Endodermal cell (in vitro differentiated cells): ENCODE results near the gene RNF182. TPM values are rescaled to one million over a fixed set of nuclear protein-coding genes. Genes with fewer than 3 reads are reported as not detected.

ENCODE experiments used
- DNase-seq: peaks from one replicate; pipeline ENCODE4 v3.0.0-alpha.2; 2017
- H3K27ac ChIP-seq: 2 replicates; pipeline ENCODE4 v1.5.1; 2013; ENCODE audit warnings: mild to moderate bottlenecking, low read depth, low read length, moderate library complexity
- H3K27me3 ChIP-seq: 2 replicates; pipeline ENCODE4 v1.6.1; 2013; ENCODE audit warnings: mild to moderate bottlenecking, low read length, moderate library complexity; ENCODE audit not compliant: insufficient read depth, control insufficient read depth, poor library complexity, severe bottlenecking
- H3K36me3 ChIP-seq: 2 replicates; pipeline ENCODE4 v1.7.0; 2013; ENCODE audit warnings: mild to moderate bottlenecking, low read length, moderate library complexity; ENCODE audit not compliant: control insufficient read depth, insufficient read depth
- H3K4me1 ChIP-seq: one replicate; pipeline ENCODE4 v1.7.0; 2013; ENCODE audit warnings: low read length; ENCODE audit not compliant: control insufficient read depth, insufficient read depth
- H3K4me3 ChIP-seq: 2 replicates; pipeline ENCODE4 v1.5.1; 2013; ENCODE audit warnings: mild to moderate bottlenecking, low read length, moderate library complexity
- H3K9ac ChIP-seq: 2 replicates; pipeline ENCODE4 v1.6.1; 2013; ENCODE audit warnings: mild to moderate bottlenecking, low read length, moderate library complexity; ENCODE audit not compliant: poor library complexity, severe bottlenecking; ENCODE audit errors: extremely low read depth
- H3K9me3 ChIP-seq: 2 replicates; pipeline ENCODE4 v1.6.1; 2013; ENCODE audit warnings: mild to moderate bottlenecking, low read length, moderate library complexity; ENCODE audit not compliant: control insufficient read depth
- H3K27ac Mint-ChIP-seq: 2 replicates; pipeline ENCODE4 v1.8.0; 2020; ENCODE audit warnings: mixed read lengths
- H3K27me3 Mint-ChIP-seq: 2 replicates; pipeline ENCODE4 v1.8.0; 2021; ENCODE audit warnings: mild to moderate bottlenecking, mixed read lengths; ENCODE audit not compliant: insufficient read depth
- H3K36me3 Mint-ChIP-seq: 2 replicates; pipeline ENCODE4 v1.8.0; 2020; ENCODE audit warnings: low read depth, mixed read lengths
- H3K4me1 Mint-ChIP-seq: 2 replicates; pipeline ENCODE4 v1.8.0; 2020; ENCODE audit warnings: mixed read lengths
- H3K4me3 Mint-ChIP-seq: 2 replicates; pipeline ENCODE4 v1.8.0; 2020; ENCODE audit warnings: mild to moderate bottlenecking, moderate library complexity, mixed read lengths
- H3K9me3 Mint-ChIP-seq: 2 replicates; pipeline ENCODE4 v1.8.0; 2020; ENCODE audit warnings: mild to moderate bottlenecking, mixed read lengths
- CTCF ChIP-seq: fragments of 200-600 bp; sonication (generic); conservative IDR thresholded peaks from 2 replicates; pipeline ENCODE4 v1.5.0; 2021; ENCODE audit warnings: antibody characterized with exemption, mild to moderate bottlenecking
- WGBS, 2 experiments: methylation state at CpG; one replicate each; pipeline versions ENCODE4 v1.1.5 to v1.1.7; 2013; ENCODE audit warnings: missing lambda C conversion rate in 2 of 2, mixed read lengths in 1 of 2; ENCODE audit not compliant: insufficient coverage in 1 of 2, insufficient read length in 1 of 2; 5-methylcytosine and 5-hydroxymethylcytosine counted together
- total RNA-seq, 2 donors: library from RNA; stranded (reverse); fragmentation: NEBNext Ultra II Directional in 1 of 2; extraction: Animal tissue kit (Norgen Biotek cat#: 25700) in 1 of 2; gene quantifications; 2 replicates in 1 of 2; 3 replicates in 1 of 2; pipeline ENCODE4 v1.2.1, GENCODE V29; 2021

Gene RNF182
- total RNA-seq, 2 donors from 2014 or later: 4.1 to 5.2 TPM

GRCh38 chr6:13902922-13903321, 21.8 kb upstream of the RNF182 start:
- no peaks in the 10 kb centered on the region for H3K4me1 ChIP-seq
- H3K9ac ChIP-seq: no peak overlapping the region
- Mint-ChIP-seq H3K4me3 (no peak overlapping the region), H3K9me3 (no peaks in the 10 kb centered on the region), H3K36me3 (no peaks in the 10 kb centered on the region), H3K27me3 (peaks cover 19% of the 10 kb centered on the region), H3K4me1 (no peaks in the 10 kb centered on the region), H3K27ac (no peak overlapping the region)
- 93 to 100% methylated on average over 1 to 6 of the region's 6 CpGs for WGBS, 2 experiments
- H3K27me3 ChIP-seq: peaks cover 15% of the 10 kb centered on the region
- no peak for TF ChIP-seq CTCF
- no peak overlapping the region for H3K27ac ChIP-seq
- DNase-seq: no peak
- H3K9me3 ChIP-seq: no peaks in the 10 kb centered on the region
- no peaks in the 10 kb centered on the region for H3K36me3 ChIP-seq
- H3K4me3 ChIP-seq: no peak overlapping the region

- H3K36me3 Mint-ChIP-seq: no peaks in the 10 kb centered on the region
- H3K9me3 ChIP-seq: no peaks in the 10 kb centered on the region
- no peak overlapping the region for H3K27ac Mint-ChIP-seq
- no peak overlapping the region for H3K4me3 ChIP-seq
- no peak for DNase-seq
- peaks cover 19% of the 10 kb centered on the region for H3K27me3 ChIP-seq
- no peaks in the 10 kb centered on the region for H3K36me3 ChIP-seq
- no peaks in the 10 kb centered on the region for H3K4me1 Mint-ChIP-seq
- H3K27ac ChIP-seq: no peak overlapping the region
- no peaks in the 10 kb centered on the region for H3K9me3 Mint-ChIP-seq
- TF ChIP-seq CTCF: no peak
- WGBS, 2 experiments: 68 to 80% methylated on average over 3 of the region's 3 CpGs
- peaks cover 24% of the 10 kb centered on the region for H3K27me3 Mint-ChIP-seq
- no peak overlapping the region for H3K9ac ChIP-seq
- H3K4me3 Mint-ChIP-seq: no peak overlapping the region
- H3K4me1 ChIP-seq: no peaks in the 10 kb centered on the region
Observed at GRCh38 chr6:13903364-13903763, 21.4 kb upstream of the RNF182 start.

GRCh38 chr6:13907001-13907350, 17.8 kb upstream of the RNF182 start:
- Histone ChIP-seq H3K27me3 (peaks cover 20% of the 10 kb centered on the region), H3K9ac (no peak overlapping the region), H3K27ac (no peak overlapping the region), H3K9me3 (no peaks in the 10 kb centered on the region), H3K4me3 (no peak overlapping the region), H3K36me3 (no peaks in the 10 kb centered on the region), H3K4me1 (peaks cover 3% of the 10 kb centered on the region)
- no peak for TF ChIP-seq CTCF
- no peaks in the 10 kb centered on the region for H3K36me3 Mint-ChIP-seq
- no peaks in the 10 kb centered on the region for H3K9me3 Mint-ChIP-seq
- no peak overlapping the region for H3K27ac Mint-ChIP-seq
- WGBS, 2 experiments: 89 to 100% methylated on average over 1 to 2 of the region's 2 CpGs
- H3K27me3 Mint-ChIP-seq: peaks cover 25% of the 10 kb centered on the region
- DNase-seq: no peak
- peaks cover 7% of the 10 kb centered on the region for H3K4me1 Mint-ChIP-seq
- H3K4me3 Mint-ChIP-seq: no peak overlapping the region
